IMR-90 (cell line): ENCODE data around the gene FAM184A. TPM values are rescaled to one million over a fixed set of nuclear protein-coding genes. Genes with fewer than 3 reads are reported as not detected.

Experiments used
- ATAC-seq: fragments of 200-7000 bp; cut with Tn5 transposase; 2 replicates; pipeline ENCODE4 v1.9.1; 2020; ENCODE audit warnings: low read depth, mild to moderate bottlenecking, moderate library complexity
- BruUV-seq: library from RNA; stranded (reverse); fragments of 400-500 nt; replicated peaks from 2 replicates; lab custom pipeline; 2021; lab: Mats Ljungman, UMichigan
- CTCF ChIA-PET: fragments of 300-600 bp; formaldehyde crosslinking; extraction: SDS; loops from one replicate; lab custom pipeline; 2021; ENCODE audit warnings: antibody characterized with exemption; lab: Yijun Ruan, JAX
- POLR2A ChIA-PET: fragments of 300-600 bp; sonication (Branson Sonifier 250); formaldehyde crosslinking; loops from one replicate; lab custom pipeline; 2022; ENCODE audit warnings: antibody characterized with exemption; ENCODE audit not compliant: unreplicated experiment; lab: Charles Lee
- DNase-seq: peaks from one replicate; pipeline ENCODE4 v3.0.0; 2013
- H2AFZ ChIP-seq: replicated peaks from 2 replicates; pipeline ENCODE3; 2013; ENCODE audit warnings: low read length, mild to moderate bottlenecking; ENCODE audit not compliant: poor library complexity
- H2AK5ac ChIP-seq: 2 replicates; pipeline ENCODE4 v1.6.1; 2013; ENCODE audit warnings: low read depth, low read length, inconsistent platforms
- H2AK9ac ChIP-seq: replicated peaks from 2 replicates; pipeline ENCODE3; 2013; ENCODE audit warnings: mild to moderate bottlenecking, low read depth, low read length, moderate library complexity; ENCODE audit not compliant: poor library complexity
- H2BK120ac ChIP-seq: 2 replicates; pipeline ENCODE4 v1.6.1; 2013; ENCODE audit warnings: low read depth, low read length, inconsistent platforms
- H2BK15ac ChIP-seq: 3 replicates; pipeline ENCODE4 v1.6.1; 2013; ENCODE audit warnings: low read depth, low read length, inconsistent platforms
- H2BK20ac ChIP-seq: 2 replicates; pipeline ENCODE4 v1.6.1; 2013; ENCODE audit warnings: low read depth, mild to moderate bottlenecking, inconsistent platforms, low read length, moderate library complexity
- H2BK5ac ChIP-seq: 2 replicates; pipeline ENCODE4 v1.6.1; 2013; ENCODE audit warnings: mild to moderate bottlenecking, low read depth, low read length, inconsistent platforms; ENCODE audit not compliant: poor library complexity, severe bottlenecking
- H3K14ac ChIP-seq: replicated peaks from 2 replicates; pipeline ENCODE4 v1.6.1; 2013; ENCODE audit warnings: low read depth, low read length, inconsistent platforms
- H3K18ac ChIP-seq: 2 replicates; pipeline ENCODE4 v1.6.1; 2013; ENCODE audit warnings: low read depth, low read length, control low read depth
- H3K23ac ChIP-seq: 2 replicates; pipeline ENCODE4 v1.6.1; 2013; ENCODE audit warnings: low read depth, low read length, inconsistent platforms
- H3K27ac ChIP-seq: 2 replicates; pipeline ENCODE4 v1.5.1; 2013; ENCODE audit warnings: mild to moderate bottlenecking, control low read depth, low read length; ENCODE audit not compliant: insufficient read depth
- H3K27me3 ChIP-seq: 2 replicates; pipeline ENCODE4 v1.6.1; 2013; ENCODE audit warnings: low read length; ENCODE audit not compliant: control insufficient read depth, insufficient read depth
- H3K36me3 ChIP-seq: 2 replicates; pipeline ENCODE4 v1.6.1; 2013; ENCODE audit warnings: low read length, mixed read lengths; ENCODE audit not compliant: control insufficient read depth, insufficient read depth
- H3K4ac ChIP-seq: 2 replicates; pipeline ENCODE4 v1.6.1; 2013; ENCODE audit warnings: low read depth, low read length, inconsistent platforms
- H3K4me1 ChIP-seq: 2 replicates; pipeline ENCODE4 v1.6.1; 2013; ENCODE audit warnings: low read length, mixed read lengths; ENCODE audit not compliant: control insufficient read depth, insufficient read depth
- H3K4me2 ChIP-seq: 2 replicates; pipeline ENCODE4 v1.6.1; 2013; ENCODE audit warnings: low read depth, mild to moderate bottlenecking, control low read depth, low read length, moderate library complexity
- H3K4me3 ChIP-seq: 2 replicates; pipeline ENCODE4 v1.5.1; 2013; ENCODE audit warnings: low read depth, mild to moderate bottlenecking, control low read depth, low read length, moderate library complexity; ENCODE audit not compliant: insufficient read depth
- H3K56ac ChIP-seq: 2 replicates; pipeline ENCODE4 v1.6.1; 2013; ENCODE audit warnings: low read length, inconsistent platforms; ENCODE audit not compliant: insufficient read depth; ENCODE audit errors: extremely low read depth
- H3K79me1 ChIP-seq, 2 experiments: 2 replicates each; pipeline ENCODE4 v1.6.1; 2013; ENCODE audit warnings: low read length in 2 of 2, inconsistent platforms in 1 of 2, low read depth in 1 of 2
- H3K9ac ChIP-seq: 2 replicates; pipeline ENCODE4 v1.6.1; 2013; ENCODE audit warnings: low read depth, low read length, control low read depth
- H3K9me1 ChIP-seq: 2 replicates; pipeline ENCODE4 v1.6.1; 2013; ENCODE audit warnings: low read length, inconsistent platforms; ENCODE audit not compliant: insufficient read depth
- H3K9me3 ChIP-seq: 2 replicates; pipeline ENCODE4 v1.6.1; 2013; ENCODE audit warnings: low read length; ENCODE audit not compliant: control insufficient read depth, insufficient read depth
- H4K20me1 ChIP-seq: 2 replicates; pipeline ENCODE4 v1.6.1; 2013; ENCODE audit warnings: low read length, inconsistent platforms; ENCODE audit not compliant: insufficient read depth
- H4K5ac ChIP-seq: 2 replicates; pipeline ENCODE4 v1.6.1; 2013; ENCODE audit warnings: mild to moderate bottlenecking, low read depth, low read length, control low read depth
- H4K8ac ChIP-seq, 2 experiments: 2 replicates each; pipeline ENCODE4 v1.6.1; 2013; ENCODE audit warnings: low read depth in 2 of 2, low read length in 2 of 2, control low read depth in 1 of 2, inconsistent platforms in 1 of 2
- H4K91ac ChIP-seq: 2 replicates; pipeline ENCODE4 v1.6.1; 2013; ENCODE audit warnings: low read depth, low read length, inconsistent platforms; ENCODE audit not compliant: insufficient read depth
- NFE2L2 ChIP-seq: fragments of 150-350 bp; IDR thresholded peaks from 2 replicates; pipeline ENCODE4 v1.6.1; 2016; ENCODE audit warnings: low read depth, mild to moderate bottlenecking, low read length
- POLR2A ChIP-seq: IDR thresholded peaks from 2 replicates; pipeline ENCODE4 v1.6.1; 2012; ENCODE audit warnings: mild to moderate bottlenecking, low read depth, low read length
- RFX5 ChIP-seq: IDR thresholded peaks from 2 replicates; pipeline ENCODE4 v1.8.0; 2012; ENCODE audit warnings: low read depth, mild to moderate bottlenecking, low read length, moderate library complexity
- SMC3 ChIP-seq: fragments of 150-350 bp; IDR thresholded peaks from 2 replicates; pipeline ENCODE4 v1.6.1; 2016; ENCODE audit warnings: low read depth, mild to moderate bottlenecking, antibody characterized with exemption, low read length, moderate library complexity
- WGBS, 2 experiments: methylation state at CpG; one replicate each; pipeline versions ENCODE4 v1.1.5 to v1.1.7; 2013; ENCODE audit warnings: missing lambda C conversion rate in 2 of 2; ENCODE audit not compliant: insufficient read length in 1 of 2; ENCODE audit errors: extremely low coverage in 2 of 2; 5-methylcytosine and 5-hydroxymethylcytosine counted together
- dilution Hi-C: fragments of 300-500 bp; cut with HindIII; formaldehyde crosslinking; loops from one replicate; pipeline ENCODE4 v1.14.3; 2018; ENCODE audit warnings: low sequenced_read_pairs; ENCODE audit not compliant: unreplicated experiment
- in situ Hi-C: fragments of 300-500 bp; cut with MboI; formaldehyde crosslinking; loops from 3 replicates; pipeline ENCODE4 v1.14.3; 2019; ENCODE audit warnings: low sequenced_read_pairs, inconsistent platforms, mixed read lengths
- intact Hi-C: fragments of 100-400 bp; cut with micrococcal nuclease; formaldehyde crosslinking; loops from 2 replicates; pipeline ENCODE4 v1.10.0; 2022
- polyA plus RNA-seq, 3 experiments: library from polyadenylated mRNA; depleted of rRNA; stranded (reverse); fragments of >200 nt; gene quantifications; 2 replicates each; pipeline ENCODE4 v1.2.3, GENCODE V29; 2012; ENCODE audit warnings: low replicate concordance in 1 of 3
- total RNA-seq: library from RNA; depleted of rRNA; stranded (reverse); fragments of >200 nt; gene quantifications from 2 replicates; pipeline ENCODE4 v1.2.3, GENCODE V29; 2012
- TF ChIP-seq, protein P1 (sequence below): fragments of 150-350 bp; IDR thresholded peaks from 2 replicates; pipeline ENCODE4 v1.6.1; 2017; ENCODE audit warnings: mild to moderate bottlenecking, antibody characterized with exemption, low read length, low read depth
- TF ChIP-seq, protein P2 (sequence below): fragments of 150-350 bp; IDR thresholded peaks from 2 replicates; pipeline ENCODE4 v1.6.1; 2016; ENCODE audit warnings: low read depth, mild to moderate bottlenecking, low read length, moderate library complexity, borderline replicate concordance

FAM184A gene
- total and polyA plus RNA-seq, 2 of the 4 experiments (the other 2 are of a cell fraction): 0.03 TPM; not detected in 1

DNA sequence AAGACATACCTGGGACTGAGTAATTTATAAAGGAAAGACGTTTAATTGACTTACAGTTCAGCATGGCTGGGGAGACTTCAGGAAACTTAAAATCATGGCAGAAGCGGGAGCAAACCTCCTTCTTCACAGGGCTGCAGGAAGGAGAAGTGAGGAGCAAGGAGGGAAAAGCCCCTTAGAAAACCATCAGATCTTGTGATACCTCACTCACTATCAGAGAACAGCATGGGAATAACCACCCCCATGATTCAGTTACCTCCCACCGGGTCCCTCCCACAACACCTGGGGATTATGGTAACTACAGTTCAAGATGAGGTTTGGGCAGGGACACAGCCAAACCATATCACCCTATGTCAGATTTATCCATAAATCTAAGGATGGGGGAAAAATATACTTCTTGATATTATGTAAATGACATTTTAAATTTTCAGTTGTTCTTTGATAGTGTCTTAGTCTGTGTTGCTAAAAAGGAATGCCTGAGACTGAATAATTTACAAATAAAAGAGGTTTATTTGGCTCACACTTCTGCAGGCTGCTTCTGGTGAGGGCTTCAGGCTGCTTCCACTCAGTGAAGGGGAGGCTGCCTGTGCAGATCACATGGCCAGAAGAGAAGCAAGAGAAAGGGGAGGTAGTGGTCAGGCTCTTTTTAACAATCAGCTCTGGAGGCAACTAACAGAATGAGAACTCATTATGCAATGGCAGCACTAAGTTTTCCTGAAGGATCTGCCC is 142.3 kb downstream of the FAM184A start:
- H4K5ac ChIP-seq: no peak overlapping the region
- H3K4me3 ChIP-seq: no peak overlapping the region
- BruUV-seq: no TSS peak
- H3K79me1 ChIP-seq: peaks cover 0 to 7% of the 10 kb centered on the region in 2 experiments; a peak in 2 of 4 replicates
- H2BK120ac ChIP-seq: no peak overlapping the region
- H3K4me2 ChIP-seq: no peak overlapping the region
- no peaks in the 10 kb centered on the region for H3K9me3 ChIP-seq
- no peaks in the 10 kb centered on the region for H3K27me3 ChIP-seq
- H4K91ac ChIP-seq: no peak overlapping the region
- H3K18ac ChIP-seq: no peak overlapping the region
- H3K14ac ChIP-seq: no peak overlapping the region
- no peak for TF ChIP-seq POLR2A
- TF ChIP-seq NFE2L2: no peak
- TF ChIP-seq, protein P1, sequence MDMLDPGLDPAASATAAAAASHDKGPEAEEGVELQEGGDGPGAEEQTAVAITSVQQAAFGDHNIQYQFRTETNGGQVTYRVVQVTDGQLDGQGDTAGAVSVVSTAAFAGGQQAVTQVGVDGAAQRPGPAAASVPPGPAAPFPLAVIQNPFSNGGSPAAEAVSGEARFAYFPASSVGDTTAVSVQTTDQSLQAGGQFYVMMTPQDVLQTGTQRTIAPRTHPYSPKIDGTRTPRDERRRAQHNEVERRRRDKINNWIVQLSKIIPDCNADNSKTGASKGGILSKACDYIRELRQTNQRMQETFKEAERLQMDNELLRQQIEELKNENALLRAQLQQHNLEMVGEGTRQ: no peak
- TF ChIP-seq, protein P2, sequence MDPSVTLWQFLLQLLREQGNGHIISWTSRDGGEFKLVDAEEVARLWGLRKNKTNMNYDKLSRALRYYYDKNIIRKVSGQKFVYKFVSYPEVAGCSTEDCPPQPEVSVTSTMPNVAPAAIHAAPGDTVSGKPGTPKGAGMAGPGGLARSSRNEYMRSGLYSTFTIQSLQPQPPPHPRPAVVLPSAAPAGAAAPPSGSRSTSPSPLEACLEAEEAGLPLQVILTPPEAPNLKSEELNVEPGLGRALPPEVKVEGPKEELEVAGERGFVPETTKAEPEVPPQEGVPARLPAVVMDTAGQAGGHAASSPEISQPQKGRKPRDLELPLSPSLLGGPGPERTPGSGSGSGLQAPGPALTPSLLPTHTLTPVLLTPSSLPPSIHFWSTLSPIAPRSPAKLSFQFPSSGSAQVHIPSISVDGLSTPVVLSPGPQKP: no peak
- no peak for TF ChIP-seq SMC3
- no peak for TF ChIP-seq RFX5
- H2AK5ac ChIP-seq: no peak overlapping the region
- no peak overlapping the region for H3K4ac ChIP-seq
- no peak overlapping the region for H3K56ac ChIP-seq
- H3K27ac ChIP-seq: no peak overlapping the region
- H4K8ac ChIP-seq: no peak overlapping the region
- H2AFZ ChIP-seq: no peak overlapping the region
- no peaks in the 10 kb centered on the region for H3K9me1 ChIP-seq
- ChIA-PET CTCF (no interaction called here), POLR2A (no interaction called here)
- no peak overlapping the region for H2BK15ac ChIP-seq
- intact Hi-C loops (loop anchor here (1.0 kb wide), 1 partner anchor 42 kb away; the partner anchor contains the start of gene ASF1A), in situ Hi-C loops (no loop called here), dilution Hi-C loops (no loop called here)
- H3K23ac ChIP-seq: no peak overlapping the region
- H4K20me1 ChIP-seq: no peaks in the 10 kb centered on the region
- H2AK9ac ChIP-seq: no peak overlapping the region
- no CpG with 5 or more reads among the region's 3 CpGs for WGBS, 2 experiments
- no peak overlapping the region for H2BK5ac ChIP-seq
- no peaks in the 10 kb centered on the region for H3K36me3 ChIP-seq
- no peak for DNase-seq
- no peaks in the 10 kb centered on the region for H3K4me1 ChIP-seq
- no peak overlapping the region for H3K9ac ChIP-seq
- H2BK20ac ChIP-seq: no peak overlapping the region
- ATAC-seq: no peak
